NT2/D1 (cell line): ENCODE results near the gene AKR1B15.

Experiments
- SUZ12 ChIP-seq: IDR thresholded peaks from 2 replicates; pipeline ENCODE4 v1.6.1; 2011; ENCODE audit not compliant: insufficient read length, insufficient read depth; ENCODE audit errors: extremely low read depth
- YY1 ChIP-seq: IDR thresholded peaks from 2 replicates; pipeline ENCODE4 v1.6.1; 2011; ENCODE audit not compliant: insufficient read length, insufficient read depth
- ZNF274 ChIP-seq: IDR thresholded peaks from 2 replicates; pipeline ENCODE4 v1.6.1; 2011; ENCODE audit warnings: mild to moderate bottlenecking, low read depth, low read length

GRCh38 chr7:134530460-134530859 is 18.4 kb upstream of the AKR1B15 start:
- TF ChIP-seq YY1 (no peak), ZNF274 (no peak), SUZ12 (no peak)
